Skeletal muscle tissue (tissue), 4 donors: ENCODE measurements around the gene MTMR8. TPM values are rescaled to one million over a fixed set of nuclear protein-coding genes. Genes with fewer than 3 reads are reported as not detected.
A peak's percentile ranks its signal among the peaks of the same experiment; 100 is the strongest.
"Not testable (repeated sequence)": the region's sequence is repeated elsewhere in the genome, so short reads cannot be mapped to it uniquely, and the experiment has no call there.

Source experiments
- H3K27ac ChIP-seq: one replicate; pipeline ENCODE4 v1.7.0; 2013; ENCODE audit warnings: mild to moderate bottlenecking, low read depth, low read length, inconsistent platforms
- H3K27me3 ChIP-seq, 3 donors: one replicate each; pipeline ENCODE4 v1.7.0; 2013; ENCODE audit warnings: low read length in 3 of 3; ENCODE audit not compliant: control insufficient read depth in 3 of 3, insufficient read depth in 3 of 3
- H3K36me3 ChIP-seq, 3 donors: one replicate each; pipeline ENCODE4 v1.7.0; 2013; ENCODE audit warnings: low read length in 3 of 3; ENCODE audit not compliant: control insufficient read depth in 3 of 3, insufficient read depth in 3 of 3
- H3K4me1 ChIP-seq, 3 donors: one replicate each; pipeline ENCODE4 v1.7.0; 2013; ENCODE audit warnings: low read length in 3 of 3, mild to moderate bottlenecking in 3 of 3; ENCODE audit not compliant: control insufficient read depth in 3 of 3, insufficient read depth in 3 of 3
- H3K4me3 ChIP-seq, 3 donors: one replicate each; pipeline ENCODE4 v1.7.0; 2013; ENCODE audit warnings: low read length in 3 of 3
- H3K9ac ChIP-seq, 3 donors: one replicate each; pipeline ENCODE4 v1.7.0; 2013; ENCODE audit warnings: low read length in 3 of 3, mild to moderate bottlenecking in 3 of 3, moderate library complexity in 2 of 3, low read depth in 1 of 3
- H3K9me3 ChIP-seq, 3 donors: one replicate each; pipeline ENCODE4 v1.7.0; 2013; ENCODE audit warnings: low read length in 3 of 3; ENCODE audit not compliant: control insufficient read depth in 3 of 3
- total RNA-seq: library from RNA; depleted of rRNA; stranded (reverse); fragments of >200 nt; gene quantifications from one replicate; pipeline ENCODE4 v1.2.3, GENCODE V29; 2014
- donor health status: Osteomylitis.

MTMR8 gene
- total RNA-seq: 2.6 TPM

DNA sequence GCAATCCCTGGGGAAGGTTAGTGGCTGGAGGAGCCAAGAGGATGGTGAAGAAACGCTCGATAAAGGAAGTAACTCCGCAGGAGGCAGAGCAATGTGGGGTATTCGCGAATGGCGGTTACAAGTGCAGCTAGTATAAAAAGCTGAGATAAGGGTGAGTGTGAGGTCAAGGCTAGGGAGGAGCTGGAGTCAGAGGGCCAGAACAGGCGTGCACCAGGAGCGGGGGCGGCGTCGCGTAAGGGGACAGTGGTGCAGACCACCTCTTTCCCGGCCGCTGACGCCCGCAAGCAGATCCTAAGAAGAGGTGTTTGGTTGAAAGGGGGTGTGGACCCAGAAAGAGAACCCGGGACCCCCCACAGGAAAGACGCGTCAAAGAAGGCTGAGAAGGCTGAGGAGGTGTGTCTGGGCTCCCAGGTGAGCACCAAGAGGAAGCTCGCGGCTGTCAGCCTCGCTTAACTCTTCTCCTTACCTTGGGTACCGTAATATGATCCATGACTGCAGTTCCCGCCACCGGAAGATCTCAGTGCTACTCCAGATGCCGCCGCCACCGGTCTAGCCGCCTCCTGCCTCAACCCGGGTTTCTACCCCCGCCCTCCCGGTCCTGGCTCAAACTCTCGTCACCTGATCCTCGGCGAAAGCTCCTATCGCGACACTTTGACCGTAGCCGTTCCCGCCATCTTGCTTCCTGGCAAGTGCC is at the start of gene MTMR8:
MTMR8 (minus strand) TSS at position 579 of the 694 bp plus-strand sequence; CDS start at position 490, 89 bp downstream.
- Histone ChIP-seq H3K9me3 (no peaks in the 10 kb centered on the region), H3K4me3 (peak within 1 kb of the TSS; percentile 73 to 83 (median 73)), H3K4me1 (peaks cover 0 to 3% (median 0%) of the 10 kb centered on the region in 3 donors), H3K27ac (no peak within 1 kb of the TSS), H3K36me3 (no peaks in the 10 kb centered on the region), H3K9ac (peak within 1 kb of the TSS; percentile 8 to 77 (median 65)), H3K27me3 (no peaks in the 10 kb centered on the region)

GRCh38 chrX:64439551-64439950 is 44.3 kb upstream of the MTMR8 start:
- no peaks in the 10 kb centered on the region for H3K27me3 ChIP-seq
- no peak overlapping the region for H3K9ac ChIP-seq
- no peaks in the 10 kb centered on the region for H3K36me3 ChIP-seq
- H3K27ac ChIP-seq: no peak overlapping the region
- no peaks in the 10 kb centered on the region for H3K4me1 ChIP-seq
- no peak overlapping the region for H3K4me3 ChIP-seq
- no peaks in the 10 kb centered on the region for H3K9me3 ChIP-seq

DNA sequence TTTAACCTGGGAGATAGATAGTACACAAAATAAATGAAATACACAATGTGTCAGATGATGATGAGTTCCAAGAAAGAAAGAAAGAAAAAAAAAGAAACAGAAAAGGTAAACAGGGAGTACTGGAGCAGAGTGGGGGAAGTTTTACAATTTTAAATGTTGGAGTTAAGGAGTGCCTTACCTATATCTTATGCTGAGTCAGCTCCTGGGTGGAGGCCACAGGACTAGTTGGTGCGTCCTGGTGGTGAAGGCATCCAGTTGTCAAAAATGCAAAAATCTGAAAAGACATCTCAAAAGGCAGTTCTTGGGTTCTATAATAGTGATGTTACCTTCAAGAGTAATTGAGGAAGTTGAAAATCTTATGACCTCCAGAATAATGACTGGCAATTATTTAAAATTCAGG is 42.4 kb upstream of the MTMR8 start:
- Histone ChIP-seq H3K36me3 (no peaks in the 10 kb centered on the region), H3K9me3 (no peaks in the 10 kb centered on the region), H3K27me3 (no peaks in the 10 kb centered on the region), H3K27ac (no peak overlapping the region), H3K4me1 (no peaks in the 10 kb centered on the region), H3K9ac (no peak overlapping the region), H3K4me3 (no peak overlapping the region)

DNA sequence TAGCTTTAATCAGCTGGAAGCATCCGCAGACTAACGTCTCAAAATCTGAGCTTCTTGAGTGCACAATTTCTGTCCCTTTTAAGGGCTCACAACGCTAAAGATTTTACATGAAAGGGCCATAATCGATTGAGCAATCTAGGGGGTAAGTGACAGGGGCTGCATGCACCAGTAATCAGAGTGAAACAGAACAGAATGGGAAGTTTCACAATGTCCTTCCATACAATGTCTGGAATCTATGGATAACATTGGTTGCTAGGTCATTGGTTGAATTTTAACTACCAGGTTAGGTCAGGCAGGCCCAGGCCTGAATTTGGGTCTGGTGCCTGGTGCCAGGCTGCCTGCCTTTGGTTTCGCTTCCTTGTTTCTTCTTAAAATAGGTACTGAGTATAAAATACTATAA is 42.0 kb upstream of the MTMR8 start:
- H3K27ac ChIP-seq: no peak overlapping the region
- H3K9me3 ChIP-seq: no peaks in the 10 kb centered on the region
- H3K36me3 ChIP-seq: no peaks in the 10 kb centered on the region
- H3K27me3 ChIP-seq: no peaks in the 10 kb centered on the region
- H3K9ac ChIP-seq: no peak overlapping the region
- H3K4me1 ChIP-seq: no peaks in the 10 kb centered on the region
- H3K4me3 ChIP-seq: no peak overlapping the region

DNA sequence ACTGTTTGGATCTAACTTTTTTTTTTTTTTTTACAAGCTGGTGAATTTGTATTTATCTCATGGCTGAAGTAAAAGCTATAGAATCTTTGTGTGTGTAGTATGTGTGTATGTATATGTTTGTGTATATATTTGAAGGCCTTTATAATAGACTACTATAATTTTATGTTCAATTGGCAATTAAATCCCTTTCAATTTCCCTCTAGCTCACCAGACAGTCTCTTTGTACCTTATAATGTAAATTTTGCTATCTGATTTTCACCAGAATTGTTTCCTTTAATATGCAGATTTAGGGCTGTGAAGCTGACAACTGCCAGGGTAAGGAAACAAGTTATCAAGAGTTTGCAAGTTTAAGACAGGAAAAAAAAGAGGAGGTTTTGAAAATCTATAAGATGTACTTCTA is 33.1 kb upstream of the MTMR8 start:
- Histone ChIP-seq H3K4me1 (no peaks in the 10 kb centered on the region), H3K9me3 (no peaks in the 10 kb centered on the region), H3K27me3 (no peaks in the 10 kb centered on the region), H3K36me3 (no peaks in the 10 kb centered on the region), H3K9ac (no peak overlapping the region), H3K27ac (no peak overlapping the region), H3K4me3 (no peak overlapping the region)

- Histone ChIP-seq H3K27me3 (no peaks in the 10 kb centered on the region), H3K4me1 (no peaks in the 10 kb centered on the region), H3K9me3 (no peaks in the 10 kb centered on the region), H3K36me3 (no peaks in the 10 kb centered on the region), H3K4me3 (no peak overlapping the region), H3K27ac (no peak overlapping the region), H3K9ac (no peak overlapping the region)
These were observed 32.5 kb upstream of the MTMR8 start for GRCh38 chrX:64427787-64428186.

DNA sequence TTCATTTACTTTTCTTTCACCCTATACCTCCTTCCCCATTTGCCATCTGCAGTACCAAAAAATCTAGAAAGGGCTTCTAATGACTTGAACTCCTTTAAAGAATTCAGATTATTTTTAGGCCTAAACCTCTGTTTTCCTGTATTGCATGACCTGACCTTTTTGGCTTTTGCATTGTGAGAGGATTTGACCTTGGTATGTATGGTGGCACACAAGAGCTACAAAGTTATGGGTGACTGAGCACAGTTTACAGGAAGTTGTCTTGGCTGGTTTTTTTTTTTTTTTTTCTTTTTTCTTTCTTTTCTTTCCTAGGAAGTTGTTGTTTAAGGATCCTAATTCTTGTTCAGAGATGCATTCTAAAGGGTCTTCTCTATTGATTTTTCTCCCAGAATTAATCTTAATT is 32.0 kb upstream of the MTMR8 start:
- Histone ChIP-seq H3K4me1 (no peaks in the 10 kb centered on the region), H3K27ac (no peak overlapping the region), H3K9ac (no peak overlapping the region), H3K9me3 (no peaks in the 10 kb centered on the region), H3K4me3 (no peak overlapping the region), H3K27me3 (no peaks in the 10 kb centered on the region), H3K36me3 (no peaks in the 10 kb centered on the region)

DNA sequence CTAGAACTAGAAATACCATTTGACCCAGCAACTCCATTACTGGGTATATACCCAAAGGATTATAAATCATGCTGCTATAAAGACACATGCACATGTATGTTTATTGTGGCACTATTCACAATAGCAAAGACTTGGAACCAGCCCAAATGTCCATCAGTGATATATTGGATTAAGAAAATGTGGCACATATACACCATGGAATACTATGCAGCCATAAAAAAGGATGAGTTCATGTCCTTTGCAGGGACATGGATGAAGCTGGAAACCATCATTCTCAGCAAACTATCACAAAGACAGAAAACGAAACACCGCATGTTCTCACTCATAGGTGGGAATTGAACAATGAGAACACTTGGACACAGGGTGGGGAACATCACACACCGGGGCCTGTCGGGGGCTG is 14.5 kb upstream of the MTMR8 start:
- H3K36me3 ChIP-seq, H3K4me1 ChIP-seq, H3K27ac ChIP-seq, H3K27me3 ChIP-seq, H3K9ac ChIP-seq, H3K9me3 ChIP-seq, H3K4me3 ChIP-seq: not testable (repeated sequence)

DNA sequence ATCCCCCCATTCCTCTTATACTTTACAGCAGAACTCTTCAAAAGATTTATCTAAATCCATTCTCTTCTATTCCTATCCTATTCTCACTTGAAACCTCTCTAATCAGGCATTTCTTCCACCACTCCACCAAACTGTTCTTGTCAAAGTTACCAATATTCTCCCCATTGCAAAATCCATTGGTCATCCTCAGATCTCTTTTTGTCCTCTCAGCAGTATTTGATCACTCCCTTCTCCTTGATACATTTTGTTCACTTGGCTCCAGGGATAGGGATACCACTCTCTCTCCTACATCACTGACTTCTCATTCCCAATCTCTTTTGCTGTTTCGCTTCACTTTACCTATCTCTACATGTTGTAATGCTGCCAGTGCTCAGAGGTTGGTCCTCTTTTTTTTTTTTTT is 2.8 kb upstream of the MTMR8 start:
- no peaks in the 10 kb centered on the region for H3K36me3 ChIP-seq
- H3K9me3 ChIP-seq: no peaks in the 10 kb centered on the region
- no peak overlapping the region for H3K27ac ChIP-seq
- no peak overlapping the region for H3K4me3 ChIP-seq
- no peak overlapping the region for H3K9ac ChIP-seq
- H3K4me1 ChIP-seq: peaks cover 0 to 3% (median 0%) of the 10 kb centered on the region in 3 donors
- no peaks in the 10 kb centered on the region for H3K27me3 ChIP-seq

DNA sequence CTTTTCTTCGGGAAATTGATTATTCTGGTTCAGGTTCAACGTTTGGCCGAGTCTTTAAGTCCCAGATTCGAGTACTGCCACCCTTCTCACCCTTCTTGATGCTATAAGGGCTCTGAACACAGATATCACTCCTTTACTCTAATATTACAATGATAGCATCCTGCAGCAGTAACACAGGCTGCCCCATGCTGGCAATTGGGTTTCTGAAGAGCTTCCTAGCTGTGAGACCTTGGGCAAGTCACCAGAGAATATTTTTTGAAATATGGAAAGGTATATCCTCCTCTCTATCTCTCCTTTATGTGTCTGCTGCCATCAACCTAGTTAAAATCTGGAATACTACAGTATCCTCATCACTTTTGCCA is 297 bp upstream of the MTMR8 start:
- peak overlapping the region in 2 of 3 donors; percentile 8 to 77 for H3K9ac ChIP-seq
- H3K27ac ChIP-seq: no peak overlapping the region
- peaks cover 0 to 3% (median 0%) of the 10 kb centered on the region in 3 donors for H3K4me1 ChIP-seq

More for the DNA sequence above, 297 bp upstream of the MTMR8 start:
- no peaks in the 10 kb centered on the region for H3K9me3 ChIP-seq
- no peaks in the 10 kb centered on the region for H3K27me3 ChIP-seq
- H3K4me3 ChIP-seq: peak overlapping the region; percentile 73 to 83 (median 73)
- H3K36me3 ChIP-seq: no peaks in the 10 kb centered on the region
